Measurements from ENCODE around the gene STING1.

STING1 gene

GRCh38 chr5:139473565-139473964 lies 9.0 kb downstream of the STING1 start:
- in situ Hi-C loops (cut with HindIII; ENCODE audit: low pct_ligation_motif_present, low pct_unique_long_range_greater_than_20kb, low sequenced_read_pairs): no loop called here
- no peak for DNase-seq

GRCh38 chr5:139473105-139473504 lies 9.5 kb downstream of the STING1 start:
- in situ Hi-C loops (cut with HindIII; ENCODE audit: low pct_ligation_motif_present, low pct_unique_long_range_greater_than_20kb, low sequenced_read_pairs): no loop called here
- DNase-seq: no peak

- in situ Hi-C loops (cut with HindIII; ENCODE audit: low pct_ligation_motif_present, low pct_unique_long_range_greater_than_20kb, low sequenced_read_pairs): no loop called here
- no peak for DNase-seq
These were observed 10.1 kb downstream of the STING1 start for GRCh38 chr5:139472386-139473030.

GRCh38 chr5:139470821-139471300 lies 11.7 kb downstream of the STING1 start, which contains the start of gene SMIM33:
Gene SMIM33 (plus strand): TSS chr5:139471004. CDS start chr5:139471122, 118 bp downstream.
- in situ Hi-C loops (cut with HindIII; ENCODE audit: low pct_ligation_motif_present, low pct_unique_long_range_greater_than_20kb, low sequenced_read_pairs): no loop called here
- no peak for DNase-seq

GRCh38 chr5:139468421-139468931 lies 14.1 kb downstream of the STING1 start:
- in situ Hi-C loops (cut with HindIII; ENCODE audit: low pct_ligation_motif_present, low pct_unique_long_range_greater_than_20kb, low sequenced_read_pairs): no loop called here
- DNase-seq: no peak

GRCh38 chr5:139462586-139463276 lies 19.8 kb downstream of the STING1 start, which contains the start of gene ECSCR:
Gene ECSCR (minus strand): TSS chr5:139462743. CDS start chr5:139462670, 73 bp downstream.
- DNase-seq: no peak
- in situ Hi-C loops (cut with HindIII; ENCODE audit: low pct_ligation_motif_present, low pct_unique_long_range_greater_than_20kb, low sequenced_read_pairs): no loop called here

- in situ Hi-C loops (cut with HindIII; ENCODE audit: low pct_ligation_motif_present, low pct_unique_long_range_greater_than_20kb, low sequenced_read_pairs): no loop called here
- DNase-seq: no peak
These were observed 20.9 kb downstream of the STING1 start for GRCh38 chr5:139461698-139462097.

- no peak for DNase-seq
- in situ Hi-C loops (cut with HindIII; ENCODE audit: low pct_ligation_motif_present, low pct_unique_long_range_greater_than_20kb, low sequenced_read_pairs): no loop called here
These were observed 21.4 kb downstream of the STING1 start for GRCh38 chr5:139461176-139461575.

GRCh38 chr5:139460455-139460854 lies 22.1 kb downstream of the STING1 start:
- no peak for DNase-seq
- in situ Hi-C loops (cut with HindIII; ENCODE audit: low pct_ligation_motif_present, low pct_unique_long_range_greater_than_20kb, low sequenced_read_pairs): no loop called here

- DNase-seq: no peak
- in situ Hi-C loops (cut with HindIII; ENCODE audit: low pct_ligation_motif_present, low pct_unique_long_range_greater_than_20kb, low sequenced_read_pairs): no loop called here
These were observed 23.1 kb downstream of the STING1 start for GRCh38 chr5:139459451-139459934.

GRCh38 chr5:139458580-139459407 lies 23.8 kb downstream of the STING1 start:
- no peak for DNase-seq
- in situ Hi-C loops (cut with HindIII; ENCODE audit: low pct_ligation_motif_present, low pct_unique_long_range_greater_than_20kb, low sequenced_read_pairs): no loop called here

- in situ Hi-C loops (cut with HindIII; ENCODE audit: low pct_ligation_motif_present, low pct_unique_long_range_greater_than_20kb, low sequenced_read_pairs): no loop called here
- no peak for DNase-seq
These were observed 24.8 kb downstream of the STING1 start for GRCh38 chr5:139457653-139458306.

- DNase-seq: no peak
- in situ Hi-C loops (cut with HindIII; ENCODE audit: low pct_ligation_motif_present, low pct_unique_long_range_greater_than_20kb, low sequenced_read_pairs): no loop called here
These were observed 25.3 kb downstream of the STING1 start for GRCh38 chr5:139457241-139457640.

GRCh38 chr5:139456776-139457175 lies 25.8 kb downstream of the STING1 start:
- no peak for DNase-seq
- in situ Hi-C loops (cut with HindIII; ENCODE audit: low pct_ligation_motif_present, low pct_unique_long_range_greater_than_20kb, low sequenced_read_pairs): no loop called here

GRCh38 chr5:139454568-139455290 lies 27.8 kb downstream of the STING1 start:
- no peak for DNase-seq
- in situ Hi-C loops (cut with HindIII; ENCODE audit: low pct_ligation_motif_present, low pct_unique_long_range_greater_than_20kb, low sequenced_read_pairs): no loop called here

GRCh38 chr5:139453683-139454567 lies 28.6 kb downstream of the STING1 start:
- no peak for DNase-seq
- in situ Hi-C loops (cut with HindIII; ENCODE audit: low pct_ligation_motif_present, low pct_unique_long_range_greater_than_20kb, low sequenced_read_pairs): no loop called here
